Adrenal gland (tissue), 12 donors: ENCODE measurements around the gene NCAPG. TPM values are rescaled to one million over a fixed set of nuclear protein-coding genes. Genes with fewer than 3 reads are reported as not detected.

ENCODE experiments used
- DNase-seq, 7 donors: peaks; one replicate each; pipeline ENCODE4 v3.0.0-alpha.2; 2019 to 2020
- H3K27ac ChIP-seq, 5 donors: fragments of 200-600 bp; sonication (generic) in 4 of 5; 1 replicate in 3 of 5; 2 replicates in 2 of 5; pipeline versions ENCODE4 v1.5.1 to v1.8.0; 2016 to 2020; ENCODE audit warnings: mild to moderate bottlenecking in 1 of 5
- H3K27me3 ChIP-seq: fragments of 200-600 bp; 2 replicates; pipeline ENCODE4 v1.8.0; 2021
- H3K36me3 ChIP-seq, 2 donors: fragments of 200-600 bp; replicated peaks in 1 of 2; 1 replicate in 1 of 2; 2 replicates in 1 of 2; pipeline versions ENCODE4 v1.5.1 to v1.8.0; 2018 to 2022
- H3K4me1 ChIP-seq, 2 donors: fragments of 200-600 bp; replicated peaks in 1 of 2; 1 replicate in 1 of 2; 2 replicates in 1 of 2; pipeline versions ENCODE4 v1.5.1 to v1.8.0; 2018 to 2021
- H3K4me3 ChIP-seq, 4 donors: fragments of 200-600 bp; sonication (generic) in 3 of 4; one replicate each; pipeline ENCODE4 v1.5.1; 2016 to 2018
- H3K9me3 ChIP-seq, 3 donors: fragments of 200-600 bp; sonication (generic) in 1 of 3; replicated peaks in 1 of 3; 1 replicate in 2 of 3; 2 replicates in 1 of 3; pipeline versions ENCODE4 v1.5.1 to v1.8.0; 2016 to 2021
- POLR2A ChIP-seq, 2 donors: fragments of 450-650 bp; IDR thresholded peaks; one replicate each; pipeline ENCODE4 v1.6.1; 2017; ENCODE audit warnings: antibody characterized with exemption in 2 of 2, mild to moderate bottlenecking in 2 of 2, moderate library complexity in 1 of 2
- WGBS, 4 donors: extraction: QIAGEN DNeasy Blood & Tissue Kit in 2 of 4; methylation state at CpG; one replicate each; pipeline versions ENCODE4 v1.1.5 to v1.1.7; 2013 to 2017; 5-methylcytosine and 5-hydroxymethylcytosine counted together
- intact Hi-C, 2 donors: fragments of 100-400 bp; cut with DNase I; formaldehyde crosslinking; loops; one replicate each; pipeline versions ENCODE4 v1.14.1 to v1.15.0; 2022 to 2023
- polyA plus RNA-seq, 3 donors: library from polyadenylated mRNA; stranded (reverse); fragments of 200-250 nt in 2 of 3; fragments of 350-450 nt in 1 of 3; fragmentation: Illumina TruSeq in 1 of 3; extraction: RNeasy Lipid Tissue Mini Kit (QIAGEN cat#74804) in 1 of 3; gene quantifications; one replicate each; pipeline ENCODE4 v1.2.3, GENCODE V29; 2013 to 2014
- total RNA-seq, 9 donors: library from RNA; depleted of rRNA in 4 of 9; stranded (reverse); fragments of >200 nt in 4 of 9; fragments of 120-200 nt in 1 of 9; fragmentation: NEBNext Ultra II Directional in 1 of 9; extraction: Animal tissue kit (Norgen Biotek cat#: 25700) in 1 of 9; gene quantifications; one replicate each; pipeline versions ENCODE4 v1.1.0 to v1.2.4, GENCODE V29; 2013 to 2023
- TF ChIP-seq, protein P1 (sequence below), 6 experiments: fragments of 450-650 bp in 4 of 6; fragments of 200-600 bp in 2 of 6; sonication (generic) in 1 of 6; IDR thresholded peaks; 1 replicate in 5 of 6; 2 replicates in 1 of 6; pipeline versions ENCODE4 v1.5.1 to v1.8.0; 2016 to 2021; ENCODE audit warnings: antibody characterized with exemption in 6 of 6, mild to moderate bottlenecking in 2 of 6, moderate library complexity in 1 of 6
- donor health status: healthy with polysubstance abuse.
- donor health status: Bipolar disorder and iron deficiency.
- donor health status: DM: yes; HTN: yes; CAD: no.
- donor health status: DM: no; HTN: no; CAD: no.
- donor health status: DM: no; HTN: no; CAD: no.
- donor health status: DM: yes; HTN: yes; CAD: no.

Gene NCAPG
- total and polyA plus RNA-seq, 12 donors: 0.17 to 16.1 (median 0.74) TPM

DNA sequence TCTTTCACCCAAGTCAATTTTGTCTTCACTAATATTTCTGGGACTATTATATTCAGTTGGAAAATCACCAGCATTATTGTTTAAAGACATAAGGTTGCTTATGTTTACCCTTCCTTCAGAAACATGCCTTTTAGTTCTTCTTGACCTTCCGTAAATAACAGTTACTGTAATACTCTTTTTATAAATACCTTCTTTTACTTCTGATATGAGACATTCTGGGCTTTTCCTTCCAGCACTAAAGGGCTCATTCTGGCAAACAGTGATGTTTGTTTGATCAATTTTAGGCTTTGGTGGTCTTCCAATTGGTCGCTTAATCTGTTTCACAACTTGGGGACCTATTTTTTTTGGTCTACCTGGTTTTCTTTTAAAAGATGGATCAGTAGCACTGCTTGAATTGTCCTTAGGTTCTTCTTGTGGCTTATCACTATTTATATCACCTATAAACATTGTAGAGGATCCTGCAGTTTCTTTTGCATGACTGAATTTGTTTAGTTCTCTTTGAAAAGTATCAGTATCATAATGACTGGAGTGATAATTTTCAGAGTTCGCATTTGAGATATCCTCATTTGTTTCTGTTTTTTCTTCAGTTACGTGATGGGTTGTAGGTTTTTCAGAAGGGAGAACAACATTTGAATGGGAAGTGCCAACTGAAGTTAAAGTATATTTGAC, 64.8 kb downstream of the NCAPG start:
- Histone ChIP-seq H3K4me1 (no peaks in the 10 kb centered on the region), H3K27me3 (no peaks in the 10 kb centered on the region), H3K9me3 (no peaks in the 10 kb centered on the region), H3K27ac (no peak overlapping the region), H3K4me3 (no peak overlapping the region), H3K36me3 (no peaks in the 10 kb centered on the region)
- DNase-seq: no peak
- intact Hi-C loops: no loop called here
- no peak for TF ChIP-seq POLR2A (IDR thresholded peaks at IDR 0.05)
- TF ChIP-seq, protein P1, sequence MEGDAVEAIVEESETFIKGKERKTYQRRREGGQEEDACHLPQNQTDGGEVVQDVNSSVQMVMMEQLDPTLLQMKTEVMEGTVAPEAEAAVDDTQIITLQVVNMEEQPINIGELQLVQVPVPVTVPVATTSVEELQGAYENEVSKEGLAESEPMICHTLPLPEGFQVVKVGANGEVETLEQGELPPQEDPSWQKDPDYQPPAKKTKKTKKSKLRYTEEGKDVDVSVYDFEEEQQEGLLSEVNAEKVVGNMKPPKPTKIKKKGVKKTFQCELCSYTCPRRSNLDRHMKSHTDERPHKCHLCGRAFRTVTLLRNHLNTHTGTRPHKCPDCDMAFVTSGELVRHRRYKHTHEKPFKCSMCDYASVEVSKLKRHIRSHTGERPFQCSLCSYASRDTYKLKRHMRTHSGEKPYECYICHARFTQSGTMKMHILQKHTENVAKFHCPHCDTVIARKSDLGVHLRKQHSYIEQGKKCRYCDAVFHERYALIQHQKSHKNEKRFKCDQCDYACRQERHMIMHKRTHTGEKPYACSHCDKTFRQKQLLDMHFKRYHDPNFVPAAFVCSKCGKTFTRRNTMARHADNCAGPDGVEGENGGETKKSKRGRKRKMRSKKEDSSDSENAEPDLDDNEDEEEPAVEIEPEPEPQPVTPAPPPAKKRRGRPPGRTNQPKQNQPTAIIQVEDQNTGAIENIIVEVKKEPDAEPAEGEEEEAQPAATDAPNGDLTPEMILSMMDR (IDR thresholded peaks at IDR 0.05): no peak
- WGBS, 4 donors: 92 to 96% (median 96%) methylated on average over 4 of the region's 4 CpGs

DNA sequence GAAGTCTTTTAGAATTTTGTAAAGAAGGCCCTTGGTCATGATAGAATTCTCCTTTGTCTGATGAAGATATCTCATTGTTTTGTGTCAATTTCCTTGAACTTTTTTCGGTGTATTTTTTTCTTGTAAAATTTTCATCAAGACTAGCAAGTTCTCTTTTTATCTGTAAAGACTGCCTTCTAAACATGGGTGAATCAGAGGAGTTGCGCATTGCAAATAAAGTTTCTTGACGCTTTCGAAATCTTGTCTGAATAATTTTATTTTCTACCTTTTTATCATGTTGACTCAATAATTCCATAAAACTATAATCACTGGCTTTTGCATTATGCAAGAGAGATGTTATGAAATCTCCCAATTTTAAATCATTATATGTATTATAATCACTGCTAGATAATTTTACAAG, 66.2 kb downstream of the NCAPG start:
- Histone ChIP-seq H3K4me1 (no peaks in the 10 kb centered on the region), H3K27ac (no peak overlapping the region), H3K27me3 (no peaks in the 10 kb centered on the region), H3K9me3 (no peaks in the 10 kb centered on the region), H3K4me3 (no peak overlapping the region), H3K36me3 (no peaks in the 10 kb centered on the region)
- no peak for DNase-seq
- TF ChIP-seq, protein P1 (IDR thresholded peaks at IDR 0.05): no peak
- no peak for TF ChIP-seq POLR2A (IDR thresholded peaks at IDR 0.05)
- WGBS, 4 donors: 97 to 99% (median 98%) methylated on average over 4 of the region's 4 CpGs
- intact Hi-C loops: no loop called here

DNA sequence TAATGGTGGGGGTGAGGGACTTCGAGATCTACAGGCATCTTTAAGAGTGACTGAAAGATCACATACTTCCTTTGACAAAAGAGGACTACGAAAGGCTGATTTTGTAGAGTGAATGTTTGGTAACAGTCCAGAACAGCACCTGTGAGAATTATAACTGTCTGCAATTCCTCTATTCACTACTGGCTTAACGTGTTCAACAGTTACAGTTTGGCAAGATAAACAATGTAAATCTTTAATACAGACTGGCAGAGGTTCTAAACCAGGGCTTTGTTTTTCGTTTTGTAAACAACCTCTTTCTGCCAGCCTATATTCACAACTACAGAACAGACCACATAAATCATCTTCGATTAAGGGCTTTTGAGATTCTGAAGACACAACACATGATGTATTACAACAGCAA, 66.9 kb downstream of the NCAPG start:
- H3K4me3 ChIP-seq: no peak overlapping the region
- intact Hi-C loops: no loop called here
- no peak overlapping the region for H3K27ac ChIP-seq
- H3K36me3 ChIP-seq: no peaks in the 10 kb centered on the region
- no peaks in the 10 kb centered on the region for H3K9me3 ChIP-seq
- H3K27me3 ChIP-seq: no peaks in the 10 kb centered on the region
- TF ChIP-seq, protein P1 (IDR thresholded peaks at IDR 0.05): no peak
- no peaks in the 10 kb centered on the region for H3K4me1 ChIP-seq
- DNase-seq: no peak
- WGBS, 4 donors: 86 to 94% (median 91%) methylated on average over 5 of the region's 5 CpGs

DNA sequence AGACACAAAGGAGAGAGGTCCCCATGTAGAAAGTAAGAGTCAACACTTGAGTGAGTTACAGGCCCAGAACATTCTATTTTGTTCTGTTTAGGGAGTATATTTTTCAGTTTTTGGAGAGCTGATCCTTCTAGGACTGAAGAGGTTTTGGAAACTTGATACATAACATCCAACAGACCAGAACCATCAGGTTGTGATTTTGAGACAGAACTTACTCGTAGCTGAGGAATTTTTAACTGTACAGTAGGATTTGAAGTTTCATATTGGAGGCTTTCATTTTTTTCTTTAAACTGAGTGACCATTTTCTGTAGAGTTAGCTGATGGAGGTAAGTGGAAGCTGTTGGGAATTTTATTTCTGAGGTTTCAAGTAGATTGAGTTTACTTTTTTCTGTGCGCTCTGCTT, 73.3 kb downstream of the NCAPG start:
- WGBS, 4 donors: 95 to 99% (median 96%) methylated on average over 2 of the region's 2 CpGs
- Histone ChIP-seq H3K4me3 (no peak overlapping the region), H3K4me1 (no peaks in the 10 kb centered on the region), H3K9me3 (no peaks in the 10 kb centered on the region), H3K27me3 (no peaks in the 10 kb centered on the region), H3K36me3 (no peaks in the 10 kb centered on the region), H3K27ac (no peak overlapping the region)
- no peak for DNase-seq
- TF ChIP-seq POLR2A (IDR thresholded peaks at IDR 0.05): no peak
- TF ChIP-seq, protein P1 (IDR thresholded peaks at IDR 0.05): no peak
- intact Hi-C loops: no loop called here
